HG03108 (cell line): ENCODE measurements around the gene ULBP1.
"Not testable (repeated sequence)": the region's sequence is repeated elsewhere in the genome, so short reads cannot be mapped to it uniquely, and the experiment has no call there.

Source experiments
- ATAC-seq: cut with Tn5 transposase; IDR thresholded peaks from one replicate; pipeline ENCODE4 v1.9.1; 2021; ENCODE audit warnings: moderate library complexity; ENCODE audit not compliant: unreplicated experiment

Gene ULBP1

GRCh38 chr6:149951096-149951495 is 12.6 kb upstream of the ULBP1 start:
- ATAC-seq, result no peak

GRCh38 chr6:149951626-149952025 is 12.1 kb upstream of the ULBP1 start:
- no peak for ATAC-seq

- ATAC-seq, result not testable (repeated sequence)
These were observed 10.4 kb upstream of the ULBP1 start for GRCh38 chr6:149953390-149953789.

GRCh38 chr6:149953934-149954327 is 9.8 kb upstream of the ULBP1 start:
- not testable (repeated sequence) for ATAC-seq

GRCh38 chr6:149954328-149954983 is 9.3 kb upstream of the ULBP1 start:
- not testable (repeated sequence) for ATAC-seq

GRCh38 chr6:149954984-149955653 is 8.6 kb upstream of the ULBP1 start:
- not testable (repeated sequence) for ATAC-seq

- not testable (repeated sequence) for ATAC-seq
These were observed 8.0 kb upstream of the ULBP1 start for GRCh38 chr6:149955654-149956317.

- not testable (repeated sequence) for ATAC-seq
These were observed 5.6 kb upstream of the ULBP1 start for GRCh38 chr6:149958124-149958523.

- not testable (repeated sequence) for ATAC-seq
These were observed 3.9 kb upstream of the ULBP1 start for GRCh38 chr6:149959806-149960205.

- no peak for ATAC-seq
These were observed 3.3 kb upstream of the ULBP1 start for GRCh38 chr6:149960488-149960887.

- ATAC-seq, result no peak
These were observed 1.9 kb upstream of the ULBP1 start for GRCh38 chr6:149961728-149962425.

GRCh38 chr6:149962461-149963211 is 1.1 kb upstream of the ULBP1 start:
- no peak for ATAC-seq

- ATAC-seq, result no peak
These were observed 606 bp upstream of the ULBP1 start for GRCh38 chr6:149963212-149963461.

GRCh38 chr6:149964308-149965193 is 808 bp downstream of the ULBP1 start:
- ATAC-seq, result no peak

GRCh38 chr6:149965194-149966020 is 1.7 kb downstream of the ULBP1 start:
- no peak for ATAC-seq

GRCh38 chr6:149966319-149966718 is 2.6 kb downstream of the ULBP1 start:
- not testable (repeated sequence) for ATAC-seq

GRCh38 chr6:149967591-149967990 is 3.8 kb downstream of the ULBP1 start:
- ATAC-seq, result no peak

GRCh38 chr6:149967999-149968398 is 4.3 kb downstream of the ULBP1 start:
- not testable (repeated sequence) for ATAC-seq

- not testable (repeated sequence) for ATAC-seq
These were observed 5.2 kb downstream of the ULBP1 start for GRCh38 chr6:149968909-149969308.
